ENCODE data around the gene ZNF560.
"Not testable (repeated sequence)": the region's sequence is repeated elsewhere in the genome, so short reads cannot be mapped to it uniquely, and the experiment has no call there.

The ZNF560 gene

DNA sequence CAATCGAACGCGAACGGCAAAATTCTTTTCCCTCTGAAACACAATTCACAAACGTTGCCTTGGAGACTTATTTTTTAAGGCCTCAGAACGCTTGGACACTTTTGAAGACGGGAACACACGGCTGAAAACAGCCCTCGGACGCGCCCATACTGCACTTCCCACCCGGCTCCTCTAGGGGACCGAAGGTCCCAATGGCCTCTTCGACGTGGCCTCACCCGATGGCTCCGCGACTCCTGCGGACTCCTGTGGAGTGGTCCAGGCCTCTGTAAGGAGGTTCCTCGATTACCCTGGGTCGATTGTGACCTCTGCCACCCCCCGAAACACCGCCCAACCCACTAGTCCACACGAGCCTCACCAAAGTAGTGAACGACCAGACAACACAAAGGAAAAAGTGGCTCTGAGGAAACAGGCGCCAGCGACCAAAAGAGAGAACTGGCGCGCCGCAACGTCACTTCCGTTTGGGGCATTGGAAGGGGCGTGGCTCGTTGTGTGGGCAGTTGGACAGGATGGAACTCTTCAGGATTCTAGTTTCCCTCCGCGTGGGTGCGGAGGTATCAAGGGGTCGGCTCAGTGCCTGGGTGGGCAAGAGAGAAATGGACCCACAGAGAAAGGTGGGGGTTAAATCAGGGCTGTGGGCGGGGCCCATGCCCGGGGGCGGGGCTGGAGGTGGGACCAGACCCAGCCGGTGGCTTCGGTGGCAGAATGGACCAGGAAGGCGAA lies at the start of gene ZNF560:
Gene ZNF560 (minus strand): TSS at position 434 of the 720 bp plus-strand sequence. CDS start 23,303 bp downstream, outside the sequence.
- Histone ChIP-seq H3K4me3 (ENCODE audit: low read depth, low read length) (no peak within 1 kb of the TSS), H3K36me3 (ENCODE audit: control insufficient read depth, insufficient read depth, low read length) (no peaks in the 10 kb centered on the region), H3K4me1 (no peaks in the 10 kb centered on the region), H3K9ac (no peak within 1 kb of the TSS), H2AFZ (no peak within 1 kb of the TSS), H3K4me2 (ENCODE audit: low read length) (peak within 1 kb of the TSS; percentile 44), H3K9me3 (ENCODE audit: control insufficient read depth, low read length) (no peaks in the 10 kb centered on the region), H3K27me3 (ENCODE audit: control insufficient read depth, insufficient read depth, low read length) (no peaks in the 10 kb centered on the region), H3K79me2 (no peaks in the 10 kb centered on the region), H3K27ac (no peak within 1 kb of the TSS)
- TF ChIP-seq, protein P1, sequence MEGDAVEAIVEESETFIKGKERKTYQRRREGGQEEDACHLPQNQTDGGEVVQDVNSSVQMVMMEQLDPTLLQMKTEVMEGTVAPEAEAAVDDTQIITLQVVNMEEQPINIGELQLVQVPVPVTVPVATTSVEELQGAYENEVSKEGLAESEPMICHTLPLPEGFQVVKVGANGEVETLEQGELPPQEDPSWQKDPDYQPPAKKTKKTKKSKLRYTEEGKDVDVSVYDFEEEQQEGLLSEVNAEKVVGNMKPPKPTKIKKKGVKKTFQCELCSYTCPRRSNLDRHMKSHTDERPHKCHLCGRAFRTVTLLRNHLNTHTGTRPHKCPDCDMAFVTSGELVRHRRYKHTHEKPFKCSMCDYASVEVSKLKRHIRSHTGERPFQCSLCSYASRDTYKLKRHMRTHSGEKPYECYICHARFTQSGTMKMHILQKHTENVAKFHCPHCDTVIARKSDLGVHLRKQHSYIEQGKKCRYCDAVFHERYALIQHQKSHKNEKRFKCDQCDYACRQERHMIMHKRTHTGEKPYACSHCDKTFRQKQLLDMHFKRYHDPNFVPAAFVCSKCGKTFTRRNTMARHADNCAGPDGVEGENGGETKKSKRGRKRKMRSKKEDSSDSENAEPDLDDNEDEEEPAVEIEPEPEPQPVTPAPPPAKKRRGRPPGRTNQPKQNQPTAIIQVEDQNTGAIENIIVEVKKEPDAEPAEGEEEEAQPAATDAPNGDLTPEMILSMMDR (IDR thresholded peaks at IDR 0.05) = no peak

DNA sequence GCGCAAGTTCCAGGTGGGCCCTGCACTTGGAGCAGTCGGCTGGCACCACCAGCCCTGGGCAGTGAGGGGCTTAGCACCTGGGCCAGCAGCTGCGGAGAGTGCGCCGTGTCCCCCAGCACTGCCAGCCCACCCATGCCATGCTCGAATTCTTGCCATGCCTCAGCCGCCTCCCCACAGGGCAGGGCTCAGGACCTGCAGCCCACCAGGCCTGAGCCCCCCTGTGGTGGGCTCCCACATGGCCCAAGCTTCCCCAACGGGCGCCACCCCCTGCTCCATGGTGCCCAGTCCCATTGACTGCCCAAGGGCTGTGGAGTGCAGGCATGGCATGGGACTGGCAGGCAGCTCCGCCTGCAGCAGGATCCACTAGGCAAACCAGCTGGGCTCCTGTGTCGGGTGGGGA lies 49.5 kb upstream of the ZNF560 start:
- Histone ChIP-seq H3K4me3 (ENCODE audit: low read depth, low read length) (no peak overlapping the region), H3K4me1 (no peaks in the 10 kb centered on the region), H3K9me3 (ENCODE audit: control insufficient read depth, low read length) (no peaks in the 10 kb centered on the region), H3K4me2 (ENCODE audit: low read length) (no peak overlapping the region), H3K9ac (no peak overlapping the region), H3K36me3 (ENCODE audit: control insufficient read depth, insufficient read depth, low read length) (no peaks in the 10 kb centered on the region), H3K79me2 (no peaks in the 10 kb centered on the region), H3K27ac (no peak overlapping the region), H2AFZ (no peak overlapping the region), H3K27me3 (ENCODE audit: control insufficient read depth, insufficient read depth, low read length) (no peaks in the 10 kb centered on the region)
- TF ChIP-seq, protein P1 (IDR thresholded peaks at IDR 0.05) = no peak

DNA sequence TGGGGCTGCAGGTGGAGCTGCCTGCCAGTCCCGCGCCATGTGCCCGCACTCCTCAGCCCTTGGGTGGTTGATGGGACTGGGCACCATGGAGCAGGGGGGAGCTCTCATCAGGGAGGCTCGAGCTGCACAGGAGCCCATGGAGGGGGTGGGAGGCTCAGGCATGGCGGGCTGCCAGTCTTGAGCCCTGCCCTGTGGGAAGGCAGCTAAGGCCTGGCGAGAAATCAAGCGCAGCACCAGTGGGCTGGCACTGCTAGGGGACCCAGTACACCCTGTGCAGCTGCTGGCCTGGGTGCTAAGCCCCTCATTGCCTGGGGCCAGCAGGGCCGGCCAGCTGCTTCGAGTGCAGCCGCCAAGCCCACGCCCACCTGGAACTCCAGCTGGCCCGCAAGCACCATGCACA lies 42.9 kb upstream of the ZNF560 start:
- not testable (repeated sequence) for H3K27me3 ChIP-seq (ENCODE audit: control insufficient read depth, insufficient read depth, low read length); H3K36me3 ChIP-seq (ENCODE audit: control insufficient read depth, insufficient read depth, low read length); H3K27ac ChIP-seq; H3K4me3 ChIP-seq (ENCODE audit: low read depth, low read length); H3K79me2 ChIP-seq; H2AFZ ChIP-seq; H3K4me2 ChIP-seq (ENCODE audit: low read length); H3K9me3 ChIP-seq (ENCODE audit: control insufficient read depth, low read length); H3K4me1 ChIP-seq; H3K9ac ChIP-seq

DNA sequence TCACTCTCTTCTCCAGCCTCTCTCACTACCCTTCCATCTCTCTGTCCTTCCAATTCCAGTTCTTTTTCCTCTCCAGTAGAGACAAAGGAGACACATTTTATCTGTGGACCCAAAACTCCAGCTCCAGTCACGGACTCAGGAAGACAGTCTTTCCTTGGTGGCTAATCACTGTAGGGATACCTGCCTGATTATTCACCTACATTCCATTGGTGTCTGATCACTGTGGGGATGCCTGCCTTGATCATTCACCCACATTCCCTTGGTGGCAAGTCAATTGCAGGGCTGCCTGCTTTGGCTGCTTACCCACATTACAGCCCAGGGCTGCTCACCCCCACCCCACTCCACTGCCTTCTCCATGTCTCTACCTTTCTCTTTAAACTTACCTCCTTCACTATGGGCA lies 41.5 kb upstream of the ZNF560 start:
- H3K4me2 ChIP-seq (ENCODE audit: low read length); H3K4me1 ChIP-seq; H3K9me3 ChIP-seq (ENCODE audit: control insufficient read depth, low read length); H3K27me3 ChIP-seq (ENCODE audit: control insufficient read depth, insufficient read depth, low read length); H3K79me2 ChIP-seq; H3K9ac ChIP-seq; H3K36me3 ChIP-seq (ENCODE audit: control insufficient read depth, insufficient read depth, low read length); H3K27ac ChIP-seq; H2AFZ ChIP-seq; H3K4me3 ChIP-seq (ENCODE audit: low read depth, low read length): not testable (repeated sequence)

DNA sequence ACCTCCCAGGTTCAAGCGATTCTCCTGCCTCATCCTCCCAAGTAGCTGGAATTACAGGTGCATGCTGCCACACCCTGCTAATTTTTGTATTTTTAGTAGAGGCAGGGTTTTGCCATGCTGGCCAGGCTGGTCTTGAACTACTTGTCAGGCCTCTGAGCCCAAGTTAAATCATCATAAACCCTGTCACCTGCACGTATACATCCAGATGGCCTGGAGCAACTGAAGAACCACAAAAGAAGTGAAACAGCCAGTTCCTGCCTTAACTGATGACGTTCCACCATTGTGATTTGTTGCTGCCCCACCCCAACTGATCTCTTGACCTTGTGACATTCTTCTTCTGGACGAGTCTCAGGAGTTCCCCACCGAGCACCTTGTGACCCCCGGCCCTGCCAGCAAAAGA lies 40.8 kb upstream of the ZNF560 start:
- H3K9ac ChIP-seq; H3K79me2 ChIP-seq; H3K27me3 ChIP-seq (ENCODE audit: control insufficient read depth, insufficient read depth, low read length); H3K9me3 ChIP-seq (ENCODE audit: control insufficient read depth, low read length); H3K36me3 ChIP-seq (ENCODE audit: control insufficient read depth, insufficient read depth, low read length); H3K27ac ChIP-seq; H2AFZ ChIP-seq; H3K4me1 ChIP-seq: not testable (repeated sequence)
- Histone ChIP-seq H3K4me2 (ENCODE audit: low read length) (peak overlapping the region; percentile 72), H3K4me3 (ENCODE audit: low read depth, low read length) (peak overlapping the region; percentile 86)

DNA sequence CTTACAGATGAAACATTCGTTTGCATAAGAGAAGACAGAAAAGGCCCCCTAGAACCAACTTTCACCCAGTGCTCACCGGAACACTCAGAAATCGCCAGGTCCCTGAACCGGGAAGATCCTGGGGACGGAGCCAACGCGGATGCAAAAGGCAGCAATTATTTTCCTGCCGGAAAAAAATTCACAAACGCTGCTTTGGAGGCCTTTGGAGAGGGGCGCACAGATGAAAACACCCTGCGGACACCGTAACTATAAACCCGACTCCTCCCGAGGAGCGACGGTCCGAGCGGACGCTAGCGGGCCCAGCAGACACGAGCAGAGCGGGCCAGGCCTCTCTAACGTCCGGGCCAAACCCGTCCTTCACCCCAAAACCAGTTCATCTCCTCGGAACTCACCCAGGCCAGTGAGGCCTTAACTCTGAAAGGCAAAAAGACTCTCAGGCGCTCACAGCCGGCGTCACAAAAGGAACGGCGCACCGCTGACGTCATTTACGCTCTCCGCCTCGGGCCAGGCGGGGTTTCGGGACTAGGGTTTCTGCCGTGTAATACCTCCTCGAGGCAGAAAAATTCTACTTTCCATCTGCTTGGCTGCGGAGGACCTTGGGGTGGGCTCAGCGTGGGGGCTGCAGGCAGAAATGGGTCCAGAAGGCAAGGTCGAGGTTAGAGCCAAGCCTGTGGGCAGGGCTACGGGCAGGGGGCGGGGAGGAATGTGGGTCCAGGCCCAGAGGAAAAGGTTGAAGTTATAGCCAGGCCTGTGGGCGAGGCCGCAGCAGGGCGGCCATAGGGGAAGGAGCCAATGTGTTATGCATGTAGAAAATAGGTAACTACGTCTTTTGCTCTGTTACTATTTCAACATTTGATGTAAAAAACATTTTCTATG lies 40.0 kb upstream of the ZNF560 start, which contains the start of gene ZNF426:
Gene ZNF426 (minus strand): TSS at position 463 of the 876 bp plus-strand sequence. CDS start 2,413 bp downstream, outside the sequence.
- no peaks in the 10 kb centered on the region for H3K4me1 ChIP-seq
- H2AFZ ChIP-seq = peak within 1 kb of the TSS; percentile 73
- peak within 1 kb of the TSS; percentile 86 for H3K27ac ChIP-seq
- no peaks in the 10 kb centered on the region for H3K79me2 ChIP-seq
- H3K36me3 ChIP-seq (ENCODE audit: control insufficient read depth, insufficient read depth, low read length) = no peaks in the 10 kb centered on the region
- no peak within 1 kb of the TSS for H3K9ac ChIP-seq
- peak within 1 kb of the TSS; percentile 72 for H3K4me2 ChIP-seq (ENCODE audit: low read length)
- TF ChIP-seq, protein P1 (IDR thresholded peaks at IDR 0.05) = no peak
- H3K27me3 ChIP-seq (ENCODE audit: control insufficient read depth, insufficient read depth, low read length) = no peaks in the 10 kb centered on the region
- H3K9me3 ChIP-seq (ENCODE audit: control insufficient read depth, low read length) = no peaks in the 10 kb centered on the region
- peak within 1 kb of the TSS; percentile 86 for H3K4me3 ChIP-seq (ENCODE audit: low read depth, low read length)
